ENCODE results near the gene HCRTR1. TPM values are rescaled to one million over a fixed set of nuclear protein-coding genes. Genes with fewer than 3 reads are reported as not detected.

Gene HCRTR1
- total and polyA plus RNA-seq, 2 of the 8 experiments (the other 6 are each of a cell fraction or from before 2014, with no cell fraction given) = 0.35 to 0.39 TPM

DNA sequence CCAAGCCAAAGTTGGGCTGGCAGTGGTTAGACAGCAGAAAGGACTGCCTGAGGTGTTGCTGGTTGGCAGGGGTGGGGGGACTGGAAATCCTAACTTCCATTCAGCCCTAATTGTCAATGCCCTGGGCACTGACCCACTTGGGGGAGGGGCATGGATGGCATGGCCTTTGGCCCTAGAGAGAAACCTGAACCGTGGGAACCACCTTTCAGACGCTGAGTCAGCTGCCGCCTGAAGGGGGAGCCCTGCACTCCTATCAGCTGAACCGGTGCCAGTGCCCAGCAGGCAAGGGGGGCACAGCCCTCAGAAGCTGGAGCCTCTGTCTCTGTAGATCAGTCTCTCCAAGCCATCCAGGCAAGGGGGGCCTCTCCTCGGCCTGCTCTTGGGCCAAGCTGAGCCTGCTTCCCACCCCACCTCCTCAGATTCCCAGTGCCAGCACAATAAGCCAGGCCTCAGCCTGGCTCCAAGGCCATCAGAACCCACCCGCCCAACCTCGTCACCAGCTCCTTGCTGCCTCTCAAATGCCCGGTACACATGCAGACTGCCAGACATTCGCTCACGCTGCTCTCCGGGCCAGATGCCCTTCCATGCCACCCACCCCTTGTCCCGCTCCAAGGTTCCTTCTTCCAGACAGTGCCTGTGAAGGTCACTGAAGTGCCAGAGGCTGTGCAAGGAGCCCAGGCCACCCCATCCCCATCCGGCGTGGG, 29.6 kb upstream of the HCRTR1 start (continued):
- no peak for TF ChIP-seq EZH2 (IDR thresholded peaks at IDR 0.05; ENCODE audit: low read depth, low read length, severe bottlenecking)
- peak; percentile 51; the same call in 1 of the 2 replicates for TF ChIP-seq JUND (IDR thresholded peaks at IDR 0.05; ENCODE audit: low read length)
- peak; percentile 28; the same call in 1 of the 2 replicates for TF ChIP-seq BACH1 (IDR thresholded peaks at IDR 0.05; ENCODE audit: low read length)
- no peak for TF ChIP-seq TBP (IDR thresholded peaks at IDR 0.05; ENCODE audit: low read depth, low read length)
- TF ChIP-seq SP1 (IDR thresholded peaks at IDR 0.05; ENCODE audit: low read depth, low read length) = no peak
- TF ChIP-seq HDAC2 (IDR thresholded peaks at IDR 0.05; ENCODE audit: borderline replicate concordance in 1 of 2, low read depth in 2 of 2, low read length in 2 of 2) = peak in 1 of 2 experiments; percentile 61; a peak in 1 of 4 replicates
- peak; percentile 3 for TF ChIP-seq KDM4A (IDR thresholded peaks at IDR 0.05; ENCODE audit: low read depth, low read length, severe bottlenecking)
- peak in 1 of 2 experiments; percentile 42; a peak in 1 of 3 replicates for TF ChIP-seq POLR2A (IDR thresholded peaks at IDR 0.05; ENCODE audit: control extremely low read depth in 1 of 2, low read depth in 2 of 2, low read length in 2 of 2)
- peak; percentile 52; the same call in 1 of the 2 replicates for TF ChIP-seq MAFK (IDR thresholded peaks at IDR 0.05; ENCODE audit: low read depth, low read length)
- TF ChIP-seq CREB1 (IDR thresholded peaks at IDR 0.05) = peak; percentile 66
- peak; percentile 43 to 59 for TF ChIP-seq RAD21 (IDR thresholded peaks at IDR 0.05 in 1 of 2, conservative IDR thresholded peaks at IDR 0.05 in 1 of 2; ENCODE audit: low read depth in 2 of 2, low read length in 2 of 2)
